AG04450 (cell line): ENCODE results near the gene WWOX. TPM values are rescaled to one million over a fixed set of nuclear protein-coding genes. Genes with fewer than 3 reads are reported as not detected.

Experiments
- CTCF ChIA-PET: fragments of 300-600, 350-600 bp; formaldehyde crosslinking; extraction: SDS; loops from one replicate; lab custom pipeline; 2022; ENCODE audit warnings: antibody characterized with exemption, inconsistent platforms; lab: Charles Lee
- POLR2A ChIA-PET: fragments of 350-600 bp; formaldehyde crosslinking; extraction: SDS; loops from one replicate; lab custom pipeline; 2021; ENCODE audit warnings: antibody characterized with exemption, inconsistent platforms; lab: Yijun Ruan, JAX
- DNase-seq: peaks from one replicate; pipeline ENCODE4 v3.0.0-alpha.2; 2011; ENCODE audit warnings: low read depth, low spot score
- H3K27ac ChIP-seq: one replicate; pipeline ENCODE4 v1.5.1; 2012; ENCODE audit warnings: low read depth, low read length, control low read depth
- H3K27me3 ChIP-seq: one replicate; pipeline ENCODE4 v1.6.0; 2012; ENCODE audit warnings: low read length; ENCODE audit not compliant: control insufficient read depth, insufficient read depth
- H3K4me3 ChIP-seq: 2 replicates; pipeline ENCODE4 v1.5.1; 2011; ENCODE audit warnings: mild to moderate bottlenecking, low read depth, low read length, control low read depth
- H3K9me3 ChIP-seq: 2 replicates; pipeline ENCODE4 v1.5.1; 2012; ENCODE audit warnings: low read length; ENCODE audit not compliant: control insufficient read depth, insufficient read depth
- CTCF ChIP-seq: IDR thresholded peaks from 2 replicates; pipeline ENCODE4 v1.5.1; 2011; ENCODE audit warnings: low read depth, low read length, control low read depth, inconsistent platforms
- polyA plus RNA-seq: library from polyadenylated mRNA; depleted of rRNA; stranded (reverse); fragments of >200 nt; gene quantifications from 2 replicates; pipeline ENCODE4 v1.2.3, GENCODE V29; 2011

The WWOX gene
- polyA plus RNA-seq, 1 experiment = 2.1 TPM

- CTCF ChIA-PET = no interaction called here
- no peak for DNase-seq
- H3K4me3 ChIP-seq = no peak overlapping the region
- no peak for TF ChIP-seq CTCF
- no peak overlapping the region for H3K27ac ChIP-seq
- H3K9me3 ChIP-seq = peaks cover 43% of the 10 kb centered on the region
- H3K27me3 ChIP-seq = no peaks in the 10 kb centered on the region
- POLR2A ChIA-PET = no interaction called here
Observed at GRCh38 chr16:79124016-79124756, 1024.7 kb downstream of the WWOX start.

GRCh38 chr16:79127766-79128165 lies 1028.3 kb downstream of the WWOX start:
- ChIA-PET POLR2A (no interaction called here), CTCF (no interaction called here)
- H3K4me3 ChIP-seq = no peak overlapping the region
- no peak overlapping the region for H3K27ac ChIP-seq
- no peak for TF ChIP-seq CTCF
- H3K27me3 ChIP-seq = no peaks in the 10 kb centered on the region
- H3K9me3 ChIP-seq = peaks cover 19% of the 10 kb centered on the region
- DNase-seq = no peak

- no peak for DNase-seq
- no peak for TF ChIP-seq CTCF
- H3K4me3 ChIP-seq = no peak overlapping the region
- ChIA-PET POLR2A (no interaction called here), CTCF (no interaction called here)
- H3K27me3 ChIP-seq = no peaks in the 10 kb centered on the region
- peaks cover 13% of the 10 kb centered on the region for H3K9me3 ChIP-seq
- no peak overlapping the region for H3K27ac ChIP-seq
Observed at GRCh38 chr16:79128706-79129105, 1029.3 kb downstream of the WWOX start.

- ChIA-PET POLR2A (no interaction called here), CTCF (no interaction called here)
Observed at GRCh38 chr16:79130616-79131015, 1031.2 kb downstream of the WWOX start.

More at GRCh38 chr16:79130616-79131015, 1031.2 kb downstream of the WWOX start:
- no peaks in the 10 kb centered on the region for H3K27me3 ChIP-seq
- H3K9me3 ChIP-seq = peaks cover 21% of the 10 kb centered on the region
- TF ChIP-seq CTCF = no peak
- no peak overlapping the region for H3K4me3 ChIP-seq
- H3K27ac ChIP-seq = no peak overlapping the region
- no peak for DNase-seq
